Thyroid gland (tissue), 4 donors: Measurements from ENCODE around the gene SRP72.

ENCODE experiments used
- CTCF ChIP-seq, 6 experiments: fragments of 200-600 bp in 3 of 6; fragments of 450-650 bp in 3 of 6; sonication (generic) in 3 of 6; IDR thresholded peaks; one replicate each; pipeline ENCODE4 v1.5.1; 2016 to 2019; ENCODE audit warnings: antibody characterized with exemption in 6 of 6, mild to moderate bottlenecking in 2 of 6, inconsistent platforms in 1 of 6, moderate library complexity in 1 of 6
- POLR2A ChIP-seq, 2 donors: fragments of 450-650 bp; IDR thresholded peaks; one replicate each; pipeline ENCODE4 v1.6.1; 2017; ENCODE audit warnings: antibody characterized with exemption in 2 of 2, mild to moderate bottlenecking in 2 of 2, moderate library complexity in 1 of 2

- no peak for TF ChIP-seq CTCF (IDR thresholded peaks at IDR 0.05)
- no peak for TF ChIP-seq POLR2A (IDR thresholded peaks at IDR 0.05)
Measured at GRCh38 chr4:56532239-56532638, 64.8 kb downstream of the SRP72 start.
